Skeletal muscle satellite cell (primary cell): Measurements from ENCODE around the gene ANKRD42. TPM values are rescaled to one million over a fixed set of nuclear protein-coding genes. Genes with fewer than 3 reads are reported as not detected.

Experiments used
- H3K27me3 ChIP-seq: 2 replicates; pipeline ENCODE4 v1.7.0; 2013; ENCODE audit warnings: low read length; ENCODE audit not compliant: control insufficient read depth, insufficient read depth
- H3K36me3 ChIP-seq: 2 replicates; pipeline ENCODE4 v1.7.0; 2013; ENCODE audit warnings: mild to moderate bottlenecking, control low read depth, low read length; ENCODE audit not compliant: insufficient read depth
- H3K4me1 ChIP-seq: 2 replicates; pipeline ENCODE4 v1.7.0; 2013; ENCODE audit warnings: low read length; ENCODE audit not compliant: control insufficient read depth, insufficient read depth
- H3K4me2 ChIP-seq: 2 replicates; pipeline ENCODE4 v1.7.0; 2013; ENCODE audit warnings: mild to moderate bottlenecking, low read length
- H3K4me3 ChIP-seq: 2 replicates; pipeline ENCODE4 v1.7.0; 2013; ENCODE audit warnings: low read length
- H3K9ac ChIP-seq: 2 replicates; pipeline ENCODE4 v1.7.0; 2013; ENCODE audit warnings: mild to moderate bottlenecking, low read depth, low read length, moderate library complexity
- H3K9me3 ChIP-seq: replicated peaks from 2 replicates; pipeline ENCODE4 v1.7.0; 2013; ENCODE audit warnings: mild to moderate bottlenecking, control low read depth, low read length
- total RNA-seq: library from RNA; depleted of rRNA; stranded (reverse); fragments of >200 nt; gene quantifications from 2 replicates; pipeline ENCODE4 v1.2.3, GENCODE V29; 2012; rRNA removed

Gene ANKRD42
- 4.8 and 5.0 TPM in 2 replicates for total RNA-seq

DNA sequence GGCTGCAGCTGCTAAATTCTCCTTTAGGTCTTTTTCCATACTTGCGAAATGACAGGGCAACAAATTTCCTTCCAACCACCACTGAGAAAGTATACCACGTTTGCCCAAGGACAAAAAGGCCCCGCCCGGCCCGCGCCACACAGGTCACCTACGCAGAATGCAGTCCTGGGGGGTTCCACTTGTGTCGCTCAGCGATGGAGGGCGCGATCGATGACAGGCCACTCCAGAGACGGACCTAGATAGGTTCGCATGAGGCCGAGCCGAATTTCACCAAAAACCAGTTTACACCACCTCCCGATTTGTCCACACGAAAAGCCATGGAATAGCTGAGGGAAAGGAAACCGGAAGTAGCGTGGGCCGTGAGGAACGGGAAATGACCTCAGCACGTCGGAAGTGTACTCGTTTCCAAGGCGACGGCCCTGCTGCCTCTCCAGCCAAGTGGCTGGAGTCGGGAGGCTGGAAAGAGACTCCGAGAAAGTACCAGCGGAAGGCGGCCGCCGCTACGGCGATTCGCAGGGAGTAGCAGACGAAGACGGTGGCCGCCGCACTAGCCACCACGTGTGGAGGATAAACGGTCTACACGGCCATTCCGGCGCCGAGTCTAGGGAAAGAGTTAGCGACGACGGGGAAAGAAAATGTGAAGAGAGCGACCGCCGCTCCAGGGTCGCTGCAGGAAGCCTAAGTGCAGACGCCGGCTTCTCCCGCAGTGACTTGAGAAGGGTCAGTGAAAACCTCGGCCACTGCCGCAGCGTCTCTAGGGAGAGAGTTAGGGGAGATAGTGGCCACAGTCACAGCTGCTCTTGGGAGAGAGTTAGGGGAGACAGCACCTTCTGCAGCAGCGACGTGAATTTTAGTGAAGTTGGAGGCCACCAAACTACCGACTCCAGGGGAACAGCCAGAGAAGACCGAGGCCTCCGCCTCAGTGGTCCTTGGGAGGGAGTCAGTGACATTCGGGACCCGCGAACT, at the start of gene ANKRD42:
Gene ANKRD42, plus strand, starts transcription at position 398 of the 966 bp plus-strand sequence. CDS start 959 bp downstream, outside the sequence.
- Histone ChIP-seq H3K9ac (peak within 1 kb of the TSS; percentile 97), H3K36me3 (peaks cover 18% of the 10 kb centered on the region), H3K4me2 (peak within 1 kb of the TSS; percentile 99), H3K4me3 (peak within 1 kb of the TSS; percentile 91), H3K9me3 (no peaks in the 10 kb centered on the region), H3K27me3 (no peaks in the 10 kb centered on the region), H3K4me1 (peaks cover 19% of the 10 kb centered on the region)

DNA sequence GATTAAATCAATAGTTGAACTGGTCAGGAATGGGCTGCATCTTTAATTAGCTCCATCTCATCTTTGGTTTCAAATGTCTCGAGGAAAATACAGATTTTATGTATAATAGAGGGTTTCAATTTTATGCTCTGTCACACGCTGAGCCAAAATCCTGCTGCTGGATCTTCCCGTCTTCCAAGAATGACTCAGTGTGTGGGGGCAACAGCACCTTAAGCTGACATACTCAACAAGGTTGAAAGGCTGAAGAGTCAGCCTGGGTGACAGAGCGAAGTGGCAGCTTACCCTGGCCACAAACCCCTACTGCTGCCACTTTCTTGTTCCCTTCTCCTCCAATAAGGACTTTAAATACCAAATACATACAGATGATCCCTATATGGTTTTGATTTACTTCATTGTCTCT, 45.6 kb upstream of the ANKRD42 start:
- Histone ChIP-seq H3K4me3 (no peak overlapping the region), H3K27me3 (no peaks in the 10 kb centered on the region), H3K4me2 (no peak overlapping the region), H3K9me3 (no peaks in the 10 kb centered on the region), H3K4me1 (no peaks in the 10 kb centered on the region), H3K36me3 (no peaks in the 10 kb centered on the region), H3K9ac (no peak overlapping the region)

DNA sequence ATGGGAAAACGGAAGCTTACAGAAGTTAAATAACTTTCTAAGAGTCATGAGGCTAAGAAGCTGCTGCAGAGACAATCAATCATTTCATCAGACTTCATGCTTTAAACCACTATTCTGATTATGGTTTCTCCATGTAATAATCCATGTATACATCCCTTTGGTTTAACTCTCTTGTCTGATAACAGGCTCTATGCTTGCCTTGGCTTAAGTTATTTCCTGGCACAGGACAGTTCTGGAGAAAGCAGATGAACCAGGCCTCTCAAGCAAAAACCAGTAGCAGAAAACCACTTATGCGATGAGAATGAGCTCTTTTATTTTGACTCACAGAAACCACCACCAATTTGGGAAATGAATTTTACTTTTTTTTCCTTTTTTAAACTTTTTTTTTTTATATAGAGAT, 43.1 kb upstream of the ANKRD42 start:
- H3K9ac ChIP-seq, result no peak overlapping the region
- no peaks in the 10 kb centered on the region for H3K27me3 ChIP-seq
- no peaks in the 10 kb centered on the region for H3K9me3 ChIP-seq
- H3K4me3 ChIP-seq, result no peak overlapping the region
- no peaks in the 10 kb centered on the region for H3K36me3 ChIP-seq
- no peaks in the 10 kb centered on the region for H3K4me1 ChIP-seq
- no peak overlapping the region for H3K4me2 ChIP-seq

DNA sequence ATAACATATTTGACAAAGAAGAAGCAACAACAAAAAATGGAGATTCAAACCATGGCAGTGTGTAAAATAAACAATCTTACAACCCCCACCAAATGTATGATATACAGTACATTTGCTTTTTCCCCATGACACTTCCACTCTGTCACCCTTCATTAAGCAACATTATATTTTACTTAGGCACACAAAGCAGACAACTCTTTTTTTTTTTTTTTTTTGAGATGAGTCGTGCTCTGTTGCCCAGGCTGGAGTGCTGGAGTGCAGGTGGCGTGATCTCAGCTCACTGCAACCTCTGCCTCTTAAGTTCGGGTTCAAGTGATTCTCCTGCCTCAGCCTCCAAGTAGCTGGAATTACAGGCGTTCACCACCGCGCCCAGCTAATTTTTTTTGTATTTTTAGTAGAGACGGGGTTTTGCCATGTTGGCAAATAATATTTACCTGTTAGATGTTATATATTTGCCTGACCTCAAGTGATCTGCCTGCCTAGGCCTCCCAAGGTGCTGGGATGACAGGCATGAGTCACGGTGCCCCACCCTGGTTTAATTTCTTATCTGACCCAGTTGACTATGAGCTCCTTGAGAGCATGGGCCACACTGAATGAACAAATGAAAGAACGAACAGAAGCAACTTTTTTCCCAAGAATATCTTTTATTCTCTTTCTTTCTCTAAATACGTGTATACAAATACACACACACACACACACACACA, 42.1 kb upstream of the ANKRD42 start:
- no peaks in the 10 kb centered on the region for H3K27me3 ChIP-seq
- no peak overlapping the region for H3K4me3 ChIP-seq
- H3K36me3 ChIP-seq, result no peaks in the 10 kb centered on the region
- no peaks in the 10 kb centered on the region for H3K4me1 ChIP-seq
- no peaks in the 10 kb centered on the region for H3K9me3 ChIP-seq
- no peak overlapping the region for H3K4me2 ChIP-seq
- H3K9ac ChIP-seq, result no peak overlapping the region

DNA sequence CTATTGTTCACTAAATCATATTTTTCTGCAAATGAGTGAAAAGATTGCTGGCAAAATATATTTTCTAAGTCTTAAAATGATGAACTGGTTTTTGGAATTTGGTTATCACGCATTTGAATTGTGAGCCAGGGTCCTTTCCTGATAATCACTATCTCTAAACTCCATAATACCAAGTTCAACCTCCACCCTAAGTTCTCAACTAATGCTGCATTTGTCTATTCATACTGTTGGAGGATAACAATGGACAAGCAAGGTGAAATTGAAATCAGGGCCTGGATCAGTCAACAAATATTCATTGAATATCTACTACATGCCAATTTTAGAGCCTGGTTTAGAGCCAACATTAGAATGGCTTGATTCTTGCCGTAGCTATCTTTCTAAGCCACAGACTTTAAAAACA, 41.2 kb upstream of the ANKRD42 start:
- no peaks in the 10 kb centered on the region for H3K4me1 ChIP-seq
- H3K9me3 ChIP-seq, result no peaks in the 10 kb centered on the region
- no peak overlapping the region for H3K9ac ChIP-seq
- no peak overlapping the region for H3K4me2 ChIP-seq
- peaks cover under 1% of the 10 kb centered on the region for H3K36me3 ChIP-seq
- no peak overlapping the region for H3K4me3 ChIP-seq
- no peaks in the 10 kb centered on the region for H3K27me3 ChIP-seq

DNA sequence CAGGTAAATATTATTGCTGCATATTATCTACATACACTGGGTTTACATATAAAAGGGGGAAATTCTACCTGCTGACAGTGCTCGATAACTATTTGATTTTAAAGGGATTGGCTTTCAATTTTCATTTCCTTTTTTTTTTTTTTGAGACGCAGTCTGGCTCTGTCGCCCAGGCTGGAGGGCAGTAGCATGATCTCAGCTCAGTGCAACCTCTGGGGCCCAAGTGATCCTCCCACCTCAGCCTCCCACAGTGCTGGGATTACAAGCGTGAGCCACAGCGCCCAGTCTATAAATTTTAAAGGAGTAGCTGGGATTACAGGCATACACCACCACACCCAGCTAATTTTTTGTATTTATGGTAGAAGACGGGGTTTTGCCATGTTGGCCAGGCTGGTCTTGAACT, 39.7 kb upstream of the ANKRD42 start:
- H3K4me3 ChIP-seq, result no peak overlapping the region
- H3K4me1 ChIP-seq, result no peaks in the 10 kb centered on the region
- H3K9ac ChIP-seq, result no peak overlapping the region
- H3K36me3 ChIP-seq, result peaks cover 13% of the 10 kb centered on the region
- no peak overlapping the region for H3K4me2 ChIP-seq
- H3K27me3 ChIP-seq, result no peaks in the 10 kb centered on the region
- H3K9me3 ChIP-seq, result no peaks in the 10 kb centered on the region

DNA sequence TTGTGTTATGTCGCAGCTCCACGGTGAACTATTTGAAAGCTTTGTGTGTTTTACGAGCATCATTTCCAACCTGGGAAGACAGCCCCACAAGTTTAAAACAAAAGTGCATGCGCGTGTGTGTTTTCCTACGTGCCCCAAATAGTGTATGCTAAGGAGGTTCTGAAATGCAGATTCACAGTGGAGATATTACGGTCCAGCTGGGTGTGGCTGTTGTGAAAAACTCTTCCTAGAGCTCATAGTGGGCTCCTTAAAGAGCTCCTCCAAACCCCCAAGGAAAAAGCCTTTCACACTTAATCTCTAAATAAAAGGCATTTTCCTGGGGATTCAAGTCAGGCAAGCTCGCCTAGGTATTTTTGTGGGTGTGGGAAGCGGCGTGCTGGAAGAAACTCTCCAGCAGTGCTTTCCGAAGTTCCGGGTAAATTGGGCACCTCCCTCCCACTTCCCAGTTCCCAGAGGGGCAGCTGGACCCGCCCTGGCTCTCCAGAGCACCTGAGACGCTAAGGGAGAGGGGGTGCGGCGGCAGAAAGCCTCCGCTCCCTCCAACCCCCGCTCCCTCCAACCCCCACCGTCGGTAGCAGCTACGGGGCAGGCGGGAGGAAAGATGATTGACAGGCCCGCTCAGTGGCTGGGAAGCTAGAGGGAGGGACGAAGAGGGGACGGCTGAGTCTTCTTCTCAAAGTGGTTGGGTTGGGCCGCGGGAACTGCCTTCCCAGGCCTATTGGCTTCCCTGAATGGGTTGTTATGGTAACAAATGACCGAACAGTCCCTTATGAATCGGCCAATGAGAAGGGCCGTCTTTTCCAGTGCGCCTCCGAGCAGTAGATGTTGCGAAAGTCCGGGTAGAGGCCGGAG, 37.1 kb upstream of the ANKRD42 start:
- Histone ChIP-seq H3K27me3 (no peaks in the 10 kb centered on the region), H3K36me3 (peaks cover 25% of the 10 kb centered on the region), H3K4me2 (peak overlapping the region; percentile 92), H3K4me3 (peak overlapping the region; percentile 76), H3K9me3 (no peaks in the 10 kb centered on the region), H3K4me1 (peaks cover 17% of the 10 kb centered on the region), H3K9ac (peak overlapping the region; percentile 85)

DNA sequence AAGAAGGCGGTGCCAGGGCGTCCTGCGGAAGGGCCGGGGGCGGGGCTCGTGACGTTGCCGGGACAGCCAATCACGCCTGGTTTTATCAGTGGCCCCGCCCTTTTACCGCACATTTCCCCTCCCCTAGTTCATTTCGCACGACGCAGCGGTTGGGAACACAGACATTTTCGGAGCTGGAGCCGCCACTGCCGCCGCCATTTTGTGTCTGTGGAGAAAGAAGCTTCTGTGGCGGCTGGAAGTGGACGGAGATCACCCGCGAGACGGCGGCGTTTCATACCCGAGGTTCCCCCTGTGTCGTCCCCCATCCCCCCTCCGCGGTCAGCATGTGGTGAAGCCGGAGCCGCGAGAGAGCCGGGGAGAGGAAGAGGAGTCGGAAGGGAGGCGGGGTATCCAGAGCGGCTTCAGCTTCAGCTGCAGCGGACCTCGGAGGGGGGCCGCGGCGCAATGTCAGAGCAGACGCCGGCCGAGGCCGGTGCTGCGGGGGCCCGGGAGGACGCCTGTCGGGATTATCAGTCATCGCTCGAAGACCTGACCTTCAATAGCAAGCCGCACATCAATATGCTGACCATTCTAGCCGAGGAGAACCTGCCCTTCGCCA, 36.4 kb upstream of the ANKRD42 start, which contains the start of gene PCF11:
Gene PCF11, plus strand, starts transcription at position 136 of the 598 bp plus-strand sequence. Its CDS starts 309 bp downstream, at position 445.
- Histone ChIP-seq H3K9ac (peak within 1 kb of the TSS; percentile 99), H3K4me1 (peaks cover 24% of the 10 kb centered on the region), H3K27me3 (no peaks in the 10 kb centered on the region), H3K4me3 (peak within 1 kb of the TSS; percentile 86), H3K9me3 (no peaks in the 10 kb centered on the region), H3K36me3 (peaks cover 25% of the 10 kb centered on the region), H3K4me2 (peak within 1 kb of the TSS; percentile 92)

DNA sequence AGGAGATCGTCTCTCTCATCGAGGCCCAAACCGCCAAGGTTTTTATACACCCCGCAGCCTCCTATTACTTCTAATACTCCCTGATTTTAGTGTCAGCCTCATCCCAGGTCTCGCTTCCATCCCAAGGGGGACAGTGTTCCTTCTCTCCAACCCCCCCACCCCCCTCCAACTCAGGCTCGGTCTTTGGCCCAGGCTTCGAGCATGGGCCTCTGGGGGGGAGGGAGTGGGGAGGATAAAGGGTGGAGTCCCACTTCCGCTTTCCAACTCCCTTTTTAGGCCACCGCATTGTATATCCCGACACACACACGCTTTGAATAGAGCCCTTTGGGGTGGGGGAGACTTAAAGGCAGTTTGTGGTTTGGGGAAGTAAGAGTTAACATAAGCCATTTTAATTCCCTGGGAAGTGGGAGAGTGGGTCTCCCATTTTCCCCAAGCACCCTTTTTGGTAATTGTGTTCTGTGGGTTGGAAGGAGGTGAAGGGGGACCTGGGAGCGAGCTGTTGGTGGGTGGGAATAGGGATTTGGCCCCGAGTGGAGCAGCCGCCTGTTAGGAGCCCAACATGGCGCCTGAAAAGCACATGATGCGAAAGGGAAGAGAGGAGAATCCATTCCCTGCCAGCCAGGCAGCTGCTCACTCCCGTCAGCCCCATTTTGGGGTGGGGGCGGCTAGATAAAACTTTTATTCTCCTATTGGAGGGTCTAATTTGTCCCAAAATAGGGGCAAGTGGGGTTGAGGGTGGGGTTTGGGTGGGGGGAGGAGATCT, 35.7 kb upstream of the ANKRD42 start:
- Histone ChIP-seq H3K4me1 (peaks cover 24% of the 10 kb centered on the region), H3K4me2 (peak overlapping the region; percentile 88), H3K27me3 (no peaks in the 10 kb centered on the region), H3K36me3 (peaks cover 25% of the 10 kb centered on the region), H3K9me3 (no peaks in the 10 kb centered on the region), H3K4me3 (peak overlapping the region; percentile 86), H3K9ac (peak overlapping the region; percentile 99)

DNA sequence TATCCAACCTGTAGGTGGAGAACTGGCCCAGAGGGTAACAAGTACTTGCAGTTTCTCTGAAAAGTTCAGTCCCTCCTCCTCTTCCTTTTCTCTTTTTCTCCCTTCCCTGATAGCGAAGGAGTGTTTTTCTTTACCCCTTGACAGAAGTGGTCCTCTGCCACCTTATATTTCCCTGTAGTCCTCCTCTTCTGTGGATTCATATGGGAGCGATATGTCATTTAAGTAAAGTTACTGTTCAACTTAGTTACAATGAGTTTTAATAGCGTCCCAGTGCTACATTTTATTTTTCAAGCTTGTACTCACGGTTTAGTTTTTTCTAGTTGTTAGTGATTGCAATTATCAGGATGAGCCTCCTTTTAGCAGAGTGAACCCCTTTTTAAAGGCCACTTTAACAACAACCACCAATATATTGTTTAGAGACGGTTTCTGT, 35.1 kb upstream of the ANKRD42 start:
- H3K9ac ChIP-seq, result peak overlapping the region; percentile 99
- peaks cover 24% of the 10 kb centered on the region for H3K4me1 ChIP-seq
- no peaks in the 10 kb centered on the region for H3K27me3 ChIP-seq
- no peaks in the 10 kb centered on the region for H3K9me3 ChIP-seq
- peak overlapping the region; percentile 88 for H3K4me2 ChIP-seq
- peak overlapping the region; percentile 86 for H3K4me3 ChIP-seq
- peaks cover 25% of the 10 kb centered on the region for H3K36me3 ChIP-seq
